ENCODE results near the gene ACOD1. TPM values are rescaled to one million over a fixed set of nuclear protein-coding genes. Genes with fewer than 3 reads are reported as not detected.

Gene ACOD1
- total RNA-seq, 3 donors from 2014 or later: not detected

- H3K36me3 ChIP-seq (ENCODE audit: low read depth): no peaks in the 10 kb centered on the region
- ATAC-seq (peak; percentile 15), DNase-seq (peak; percentile 52 to 65 (median 56))
- H3K4me1 ChIP-seq (ENCODE audit: low read depth): no peaks in the 10 kb centered on the region
- H3K9me3 ChIP-seq: no peaks in the 10 kb centered on the region
- no peak for TF ChIP-seq CTCF (IDR thresholded peaks at IDR 0.05)
- peak overlapping the region; percentile 61 for H3K4me3 ChIP-seq
- intact Hi-C loops (cut with DNase I, micrococcal nuclease): no loop called here
These were observed 44.3 kb downstream of the ACOD1 start for GRCh38 chr13:76992548-76993001.

- Histone ChIP-seq H3K4me3 (peak overlapping the region; percentile 61), H3K4me1 (ENCODE audit: low read depth) (no peaks in the 10 kb centered on the region), H3K9me3 (no peaks in the 10 kb centered on the region), H3K36me3 (ENCODE audit: low read depth) (no peaks in the 10 kb centered on the region)
- no peak for TF ChIP-seq CTCF (IDR thresholded peaks at IDR 0.05)
- intact Hi-C loops (cut with DNase I, micrococcal nuclease): no loop called here
- ATAC-seq (no peak), DNase-seq (no peak)
These were observed 44.7 kb downstream of the ACOD1 start for GRCh38 chr13:76993021-76993420.

GRCh38 chr13:76993473-76993872 lies 45.2 kb downstream of the ACOD1 start:
- DNase-seq: no peak
- H3K9me3 ChIP-seq: no peaks in the 10 kb centered on the region
- intact Hi-C loops (cut with DNase I, micrococcal nuclease): no loop called here
- no peak overlapping the region for H3K4me3 ChIP-seq
- no peak for TF ChIP-seq CTCF (IDR thresholded peaks at IDR 0.05)
- H3K4me1 ChIP-seq (ENCODE audit: low read depth): no peaks in the 10 kb centered on the region
- H3K36me3 ChIP-seq (ENCODE audit: low read depth): no peaks in the 10 kb centered on the region
- no peak for ATAC-seq

DNA sequence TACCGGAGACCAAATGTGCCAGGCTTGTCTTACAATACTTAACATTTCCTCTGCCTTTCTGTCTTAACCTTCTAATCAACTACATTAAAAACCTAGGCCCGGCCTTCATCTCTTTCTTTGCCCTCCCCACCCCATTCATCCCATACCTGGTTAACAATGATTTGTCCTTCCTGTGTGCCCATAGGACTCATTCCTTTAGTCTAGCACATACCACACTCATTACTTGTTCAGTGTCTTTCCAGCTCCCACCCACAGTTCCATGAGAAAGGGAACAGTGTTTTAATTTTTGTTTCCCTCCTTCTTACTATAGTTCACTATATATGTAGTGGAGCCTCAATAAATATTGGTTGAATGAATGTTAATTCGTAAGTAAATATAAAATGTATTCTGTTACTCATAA lies 46.0 kb downstream of the ACOD1 start:
- no peaks in the 10 kb centered on the region for H3K36me3 ChIP-seq (ENCODE audit: low read depth)
- no peak for TF ChIP-seq CTCF (IDR thresholded peaks at IDR 0.05)
- no peak overlapping the region for H3K4me3 ChIP-seq
- no peak for ATAC-seq
- DNase-seq: no peak
- H3K4me1 ChIP-seq (ENCODE audit: low read depth): no peaks in the 10 kb centered on the region
- no peaks in the 10 kb centered on the region for H3K9me3 ChIP-seq
- intact Hi-C loops (cut with DNase I, micrococcal nuclease): no loop called here

DNA sequence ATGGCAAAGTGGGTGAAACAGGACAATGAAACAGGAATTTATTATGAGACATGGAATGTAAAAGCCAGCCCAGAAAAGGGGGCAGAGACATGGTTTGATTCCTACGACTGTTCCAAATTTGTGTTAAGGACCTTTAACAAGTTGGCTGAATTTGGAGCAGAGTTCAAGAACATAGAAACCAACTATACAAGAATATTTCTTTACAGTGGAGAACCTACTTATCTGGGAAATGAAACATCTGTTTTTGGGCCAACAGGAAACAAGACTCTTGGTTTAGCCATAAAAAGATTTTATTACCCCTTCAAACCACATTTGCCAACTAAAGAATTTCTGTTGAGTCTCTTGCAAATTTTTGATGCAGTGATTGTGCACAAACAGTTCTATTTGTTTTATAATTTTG lies 52.2 kb downstream of the ACOD1 start:
- Histone ChIP-seq H3K9me3 (no peaks in the 10 kb centered on the region), H3K4me1 (ENCODE audit: low read depth) (peaks cover 28% of the 10 kb centered on the region), H3K4me3 (no peak overlapping the region), H3K36me3 (ENCODE audit: low read depth) (no peaks in the 10 kb centered on the region)
- intact Hi-C loops (cut with DNase I, micrococcal nuclease): no loop called here
- DNase-seq: no peak
- TF ChIP-seq CTCF (IDR thresholded peaks at IDR 0.05): no peak
- ATAC-seq: peak; percentile 52

GRCh38 chr13:77001540-77001939 lies 53.2 kb downstream of the ACOD1 start:
- Histone ChIP-seq H3K4me1 (ENCODE audit: low read depth) (peaks cover 28% of the 10 kb centered on the region), H3K36me3 (ENCODE audit: low read depth) (no peaks in the 10 kb centered on the region), H3K4me3 (no peak overlapping the region), H3K9me3 (no peaks in the 10 kb centered on the region)
- no peak for TF ChIP-seq CTCF (IDR thresholded peaks at IDR 0.05)
- no peak for DNase-seq
- intact Hi-C loops (cut with DNase I, micrococcal nuclease): no loop called here
- ATAC-seq: no peak
